Measurements from ENCODE around the gene LRRC28. TPM values are rescaled to one million over a fixed set of nuclear protein-coding genes. Genes with fewer than 3 reads are reported as not detected.
"Not testable (repeated sequence)": the region's sequence is repeated elsewhere in the genome, so short reads cannot be mapped to it uniquely, and the experiment has no call there.

The LRRC28 gene
- polyA plus RNA-seq, 1 of the 3 experiments (the other 2 are of a cell fraction) = 15.2 TPM

- Histone ChIP-seq H3K4me2 (no peak overlapping the region), H3K79me2 (ENCODE audit: insufficient read depth) (no peaks in the 10 kb centered on the region), H4K20me1 (ENCODE audit: insufficient read depth) (no peaks in the 10 kb centered on the region), H3K9me2 (no peaks in the 10 kb centered on the region), H3K36me3 (replicated peaks in 1 of 2; ENCODE audit: control insufficient read depth in 1 of 2, insufficient read depth in 2 of 2, low read length in 1 of 2) (peaks cover 0 to 5% of the 10 kb centered on the region in 2 experiments), H3K9me3 (no peaks in the 10 kb centered on the region), H3K4me1 (ENCODE audit: control insufficient read depth in 1 of 2, insufficient read depth in 2 of 2, low read depth in 1 of 2, low read length in 1 of 2) (no peaks in the 10 kb centered on the region), H3K27ac (ENCODE audit: low read depth in 2 of 2, low read length in 1 of 2) (no peak overlapping the region), H3K9ac (no peak overlapping the region), H3F3A (replicated peaks; ENCODE audit: insufficient read depth) (peaks cover 5% of the 10 kb centered on the region), H3K27me3 (ENCODE audit: insufficient read depth) (no peaks in the 10 kb centered on the region), H2AFZ (ENCODE audit: low read depth) (no peak overlapping the region), H3K4me3 (ENCODE audit: low read depth in 2 of 2, low read length in 1 of 2) (no peak overlapping the region)
- WGBS (ENCODE audit: low lambda C conversion rate) = 98% methylated on average over 2 of the region's 2 CpGs
- TF ChIP-seq POLR2AphosphoS5 (IDR thresholded peaks at IDR 0.05; ENCODE audit: low read depth, low read length) = no peak
- TF ChIP-seq FOXJ3 (CRISPR knock-in tag; IDR thresholded peaks at IDR 0.05) = no peak
- TF ChIP-seq RAD21 (IDR thresholded peaks at IDR 0.05; ENCODE audit: low read length) = no peak
- no peak for TF ChIP-seq TEAD4 (IDR thresholded peaks at IDR 0.05; ENCODE audit: borderline replicate concordance, insufficient read depth)
- TF ChIP-seq MXI1 (IDR thresholded peaks at IDR 0.05; ENCODE audit: low read depth, low read length) = no peak
- no peak for TF ChIP-seq EZH2phosphoT487 (IDR thresholded peaks at IDR 0.05; ENCODE audit: borderline replicate concordance, low read depth)
- TF ChIP-seq CTCF (IDR thresholded peaks at IDR 0.05) = no peak
- no peak for TF ChIP-seq FOSL2 (IDR thresholded peaks at IDR 0.05; ENCODE audit: borderline replicate concordance, low read depth)
- no peak for TF ChIP-seq FOXM1 (IDR thresholded peaks at IDR 0.05; ENCODE audit: low read depth)
- TF ChIP-seq USF2 (IDR thresholded peaks at IDR 0.05; ENCODE audit: borderline replicate concordance, low read depth, low read length) = no peak
- no peak for TF ChIP-seq YY1 (IDR thresholded peaks at IDR 0.05; ENCODE audit: low read depth)
- no peak for TF ChIP-seq CHD2 (IDR thresholded peaks at IDR 0.05; ENCODE audit: low read length, partially characterized antibody)
- TF ChIP-seq SMC3 (IDR thresholded peaks at IDR 0.05; ENCODE audit: low read depth, low read length) = no peak
- no peak for TF ChIP-seq TCF12 (IDR thresholded peaks at IDR 0.05)
- TF ChIP-seq USF1 (IDR thresholded peaks at IDR 0.05; ENCODE audit: borderline replicate concordance, low read depth) = no peak
- no peak for TF ChIP-seq ELF1 (IDR thresholded peaks at IDR 0.05)
- ChIA-PET POLR2A (no interaction called here), CTCF (interaction anchor here (2.0 kb wide), 1 partner anchor 133 kb away, joined by 5 read pairs; no protein-coding TSS in a partner anchor)
- no peak for DNase-seq
These were observed 18.5 kb upstream of the LRRC28 start for GRCh38 chr15:99232740-99233139.

GRCh38 chr15:99234160-99234559, 17.1 kb upstream of the LRRC28 start:
- WGBS (ENCODE audit: low lambda C conversion rate) = 84% methylated on average over 6 of the region's 6 CpGs
- H3K79me2 ChIP-seq (ENCODE audit: insufficient read depth); H3K4me2 ChIP-seq; H3K36me3 ChIP-seq (replicated peaks in 1 of 2; ENCODE audit: control insufficient read depth in 1 of 2, insufficient read depth in 2 of 2, low read length in 1 of 2); H4K20me1 ChIP-seq (ENCODE audit: insufficient read depth); POLR2A ChIA-PET; H3K9me3 ChIP-seq; H3K9ac ChIP-seq; H3K9me2 ChIP-seq; H2AFZ ChIP-seq (ENCODE audit: low read depth); H3K27ac ChIP-seq (ENCODE audit: low read depth in 2 of 2, low read length in 1 of 2); H3K27me3 ChIP-seq (ENCODE audit: insufficient read depth); H3K4me3 ChIP-seq (ENCODE audit: low read depth in 2 of 2, low read length in 1 of 2); H3F3A ChIP-seq (replicated peaks; ENCODE audit: insufficient read depth); H3K4me1 ChIP-seq (ENCODE audit: control insufficient read depth in 1 of 2, insufficient read depth in 2 of 2, low read depth in 1 of 2, low read length in 1 of 2); DNase-seq: not testable (repeated sequence)
- CTCF ChIA-PET = interaction anchor here (1.5 kb wide), 1 partner anchor 109 kb away, joined by 3 read pairs; no protein-coding TSS in a partner anchor
